RWPE1 (cell line): ENCODE results near the gene ABLIM2.

Source experiments
- CTCF ChIA-PET: fragments of 350-600 bp; sonication (Branson Sonifier 250); formaldehyde crosslinking; extraction: SDS; loops from one replicate; lab custom pipeline; 2021; lab: Yijun Ruan, JAX
- POLR2A ChIA-PET: fragments of 400-600 bp; formaldehyde crosslinking; extraction: SDS; loops from one replicate; lab custom pipeline; 2020; ENCODE audit warnings: antibody characterized with exemption; ENCODE audit not compliant: low non-redundant PET; lab: Yijun Ruan, JAX
- DNase-seq: peaks from one replicate; pipeline ENCODE4 v3.0.0; 2012; ENCODE audit warnings: low spot score
- H3K27ac ChIP-seq: fragments of 450-650 bp; 2 replicates; pipeline ENCODE4 v1.5.1; 2017
- CTCF ChIP-seq: fragments of 450-650 bp; conservative IDR thresholded peaks from 2 replicates; pipeline ENCODE4 v1.5.1; 2017; ENCODE audit warnings: low read depth, mild to moderate bottlenecking

ABLIM2 gene

DNA sequence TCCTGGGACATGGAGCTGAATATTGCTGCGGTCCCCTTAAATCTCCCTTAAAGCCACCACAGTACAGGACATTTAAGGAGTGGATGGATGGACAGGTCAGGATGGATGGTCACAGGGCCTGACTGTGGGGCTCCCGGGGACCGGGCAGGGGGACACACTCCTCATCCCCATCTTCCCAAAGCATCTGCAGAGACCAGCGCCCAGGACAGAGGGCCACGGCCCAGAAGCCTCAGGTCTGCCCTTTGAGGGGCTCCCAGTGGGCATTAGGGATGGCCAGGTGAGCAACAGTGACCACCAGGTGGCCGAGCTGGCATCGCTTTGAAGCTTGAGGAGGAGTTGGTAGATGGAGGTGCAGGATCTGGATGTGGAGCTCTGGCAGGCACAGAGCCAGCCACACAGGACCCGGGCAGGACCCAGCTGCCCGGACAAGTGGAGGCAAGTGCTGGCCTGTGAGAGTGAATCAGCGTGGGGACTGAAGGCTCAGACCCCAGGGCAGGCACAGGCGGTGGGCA is 51.4 kb downstream of the ABLIM2 start:
- no peak for TF ChIP-seq CTCF
- ChIA-PET POLR2A (no interaction called here), CTCF (no interaction called here)
- H3K27ac ChIP-seq = no peak overlapping the region
- no peak for DNase-seq

GRCh38 chr4:8106451-8107025 is 52.1 kb downstream of the ABLIM2 start:
- DNase-seq = no peak
- no peak overlapping the region for H3K27ac ChIP-seq
- TF ChIP-seq CTCF = no peak
- CTCF ChIA-PET = no interaction called here
- POLR2A ChIA-PET = no interaction called here

DNA sequence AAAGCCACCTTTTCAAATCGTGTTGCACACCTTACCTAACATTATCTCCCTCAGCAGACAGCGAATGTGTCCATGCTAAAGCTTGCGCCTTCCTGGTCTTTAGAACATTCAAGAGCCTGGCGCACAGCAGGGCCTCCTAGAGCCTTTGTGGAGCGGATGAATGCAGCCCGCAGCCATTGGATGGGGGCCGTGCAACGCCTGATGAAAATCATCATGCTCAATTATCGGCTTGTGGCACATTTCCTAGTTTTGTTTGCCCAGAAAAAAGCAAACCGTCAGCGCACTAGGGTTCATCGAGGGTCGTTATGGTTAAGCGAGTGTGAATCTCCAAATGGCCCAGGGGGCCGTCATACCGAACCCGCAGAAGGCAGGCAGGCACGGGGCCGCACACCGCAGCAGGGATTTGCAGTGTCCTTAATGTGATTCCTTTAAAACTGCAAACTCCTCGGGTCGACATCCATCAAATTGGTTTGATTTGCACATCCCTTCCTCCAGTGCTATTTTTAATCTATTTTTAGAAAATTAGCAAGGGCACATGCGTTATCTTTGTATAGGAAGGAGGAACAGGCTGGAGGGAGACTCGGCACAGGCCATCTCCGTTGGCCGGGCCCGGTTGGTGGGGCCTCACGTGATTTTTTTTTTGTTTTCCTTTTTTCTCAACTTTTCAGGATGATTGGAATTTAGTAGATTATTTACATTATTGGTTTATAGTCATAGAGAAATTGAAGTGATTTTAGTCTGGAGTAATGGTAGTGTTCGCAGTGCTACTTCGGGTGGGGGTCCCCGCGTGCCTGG is 53.1 kb downstream of the ABLIM2 start:
- CTCF ChIA-PET = no interaction called here
- no peak for TF ChIP-seq CTCF
- H3K27ac ChIP-seq = no peak overlapping the region
- POLR2A ChIA-PET = no interaction called here
- DNase-seq = no peak

DNA sequence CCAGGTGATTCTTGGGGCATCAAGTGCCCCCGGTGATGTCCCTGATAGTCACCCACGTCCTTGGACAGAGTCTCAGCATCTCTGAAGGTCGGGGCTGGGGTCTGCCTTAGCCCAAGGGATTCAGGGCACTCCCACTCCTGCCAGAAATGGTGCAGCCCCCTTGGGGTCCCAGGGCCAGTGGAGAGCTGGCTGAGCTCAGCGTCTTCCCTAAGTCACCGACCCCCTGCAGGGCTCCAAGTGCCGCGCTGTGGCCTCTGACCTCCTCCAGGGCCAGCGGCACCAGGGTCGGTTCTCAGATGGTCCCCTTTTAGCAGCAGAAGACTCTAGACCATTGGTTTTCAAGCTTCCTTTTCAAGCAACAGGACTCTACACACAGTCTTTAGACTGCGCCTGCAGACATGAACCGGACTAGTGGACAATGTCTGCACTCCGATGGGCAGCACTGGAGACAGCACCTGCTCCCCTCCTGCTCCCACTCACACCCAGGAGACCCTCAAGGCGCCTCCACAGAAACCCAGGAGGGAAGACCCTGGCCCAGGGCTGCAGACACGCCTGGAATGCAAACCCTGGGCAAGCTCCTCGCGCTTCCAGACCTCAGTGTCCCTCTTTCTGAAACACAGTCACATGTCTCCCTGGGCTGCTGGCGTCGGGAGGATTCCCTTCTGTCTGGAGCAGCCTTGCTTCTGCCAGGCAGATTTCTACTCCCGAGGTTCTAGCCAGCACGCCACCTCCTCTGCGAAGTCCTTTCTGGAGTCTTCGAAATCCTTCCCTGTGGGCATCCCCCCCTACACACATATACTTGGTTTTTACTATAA is 53.9 kb downstream of the ABLIM2 start:
- no peak for TF ChIP-seq CTCF
- no peak overlapping the region for H3K27ac ChIP-seq
- DNase-seq = no peak
- CTCF ChIA-PET = no interaction called here
- POLR2A ChIA-PET = no interaction called here

DNA sequence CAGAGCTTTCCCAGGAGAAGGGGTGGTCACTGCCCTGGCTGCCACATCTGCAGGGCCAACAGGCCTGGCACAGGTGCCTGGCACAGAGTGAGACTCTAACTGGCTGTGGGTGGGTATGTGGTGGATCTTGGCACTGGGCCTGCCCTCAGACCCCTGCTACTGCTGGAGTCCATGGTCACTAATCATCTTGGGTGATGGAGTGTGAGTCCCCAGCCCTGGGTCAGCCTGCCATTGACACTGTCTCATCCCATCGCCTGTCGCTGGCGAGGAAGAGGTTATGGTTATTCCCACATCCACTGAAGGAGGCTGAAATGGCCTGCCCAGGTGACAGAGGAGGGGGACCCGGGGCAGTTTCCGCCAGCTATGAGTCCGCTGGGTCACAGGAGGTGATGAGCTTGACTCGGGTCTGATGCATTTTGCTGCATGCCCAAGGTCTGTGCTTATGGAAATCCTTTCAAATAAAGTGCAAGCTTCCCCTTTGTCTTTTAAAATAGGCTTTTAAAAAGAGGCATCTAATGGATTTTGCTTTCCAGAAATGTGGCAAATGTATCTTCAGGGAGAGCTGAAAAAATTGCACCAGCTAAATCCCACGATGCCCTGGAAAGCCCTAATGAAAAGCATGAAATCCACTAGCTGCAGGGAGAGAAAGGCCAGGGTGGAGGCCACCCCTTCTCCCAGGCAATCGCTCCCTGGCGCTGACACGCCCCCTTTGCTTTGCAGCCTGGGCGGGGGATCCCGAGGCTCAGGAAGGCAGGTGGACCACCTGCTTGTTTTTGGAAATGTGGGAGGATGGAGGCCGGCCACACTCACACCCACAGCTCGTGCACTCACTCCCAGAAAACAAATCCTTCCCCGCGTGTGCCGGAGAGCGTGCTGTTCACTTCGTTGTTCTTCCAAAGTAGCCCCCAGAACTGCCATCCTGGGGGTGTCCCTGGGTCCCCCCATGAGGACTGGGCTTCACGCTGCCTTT is 54.9 kb downstream of the ABLIM2 start:
- POLR2A ChIA-PET = no interaction called here

More for the DNA sequence above, 54.9 kb downstream of the ABLIM2 start:
- DNase-seq = no peak
- no peak for TF ChIP-seq CTCF
- CTCF ChIA-PET = interaction anchor here (0.6 kb wide), 1 partner anchor 810 kb away, joined by 3 read pairs; no protein-coding TSS in a partner anchor
- H3K27ac ChIP-seq = no peak overlapping the region
